ENCODE data around the gene HDAC6.

GRCh38 chrX:48826876-48827653, 25.2 kb downstream of the HDAC6 start:
- no peak for TF ChIP-seq CTCF (IDR thresholded peaks at IDR 0.05)
- TF ChIP-seq POLR2A (IDR thresholded peaks at IDR 0.05): no peak

All from heart left ventricle (tissue), 13 donors.